Mesenchymal stem cell (in vitro differentiated cells and primary cell): ENCODE results near the gene C9orf50.

Source experiments
- DNase-seq: peaks from one replicate; pipeline ENCODE4 v3.0.0-alpha.2; 2013
- H2AFZ ChIP-seq: one replicate; pipeline ENCODE4 v1.6.1; 2013; ENCODE audit warnings: low read depth, mild to moderate bottlenecking, control low read depth, inconsistent platforms, low read length, moderate library complexity
- H2AK5ac ChIP-seq: 2 replicates; pipeline ENCODE4 v1.6.1; 2013; ENCODE audit warnings: low read length, moderate library complexity, mild to moderate bottlenecking, inconsistent platforms; ENCODE audit not compliant: severe bottlenecking
- H2BK120ac ChIP-seq: one replicate; pipeline ENCODE4 v1.6.1; 2013; ENCODE audit warnings: low read depth, mild to moderate bottlenecking, inconsistent platforms, low read length, moderate library complexity
- H2BK12ac ChIP-seq, 2 experiments: one replicate each; pipeline ENCODE4 v1.6.1; 2013; ENCODE audit warnings: inconsistent platforms in 2 of 2, low read length in 2 of 2, mild to moderate bottlenecking in 2 of 2, moderate library complexity in 2 of 2, control low read depth in 1 of 2
- H2BK15ac ChIP-seq: one replicate; pipeline ENCODE4 v1.6.1; 2013; ENCODE audit warnings: mild to moderate bottlenecking, low read depth, inconsistent platforms; ENCODE audit not compliant: poor library complexity, severe bottlenecking
- H2BK5ac ChIP-seq: 2 replicates; pipeline ENCODE4 v1.6.1; 2013; ENCODE audit warnings: low read depth, mild to moderate bottlenecking, low read length, control low read depth, inconsistent platforms; ENCODE audit not compliant: poor library complexity, severe bottlenecking
- H3K14ac ChIP-seq, 2 experiments: one replicate each; pipeline ENCODE4 v1.6.1; 2013; ENCODE audit warnings: inconsistent platforms in 2 of 2, low read length in 2 of 2, control low read depth in 1 of 2, mild to moderate bottlenecking in 1 of 2, moderate library complexity in 1 of 2
- H3K18ac ChIP-seq, 2 experiments: one replicate each; pipeline ENCODE4 v1.6.1; 2013; ENCODE audit warnings: inconsistent platforms in 2 of 2, low read length in 2 of 2, control low read depth in 1 of 2, low read depth in 1 of 2, mild to moderate bottlenecking in 1 of 2
- H3K23ac ChIP-seq, 2 experiments: one replicate each; pipeline ENCODE4 v1.6.1; 2013; ENCODE audit warnings: inconsistent platforms in 2 of 2, low read length in 2 of 2, mild to moderate bottlenecking in 2 of 2, moderate library complexity in 2 of 2, control low read depth in 1 of 2
- H3K27ac ChIP-seq: 2 replicates; pipeline ENCODE4 v1.5.1; 2013; ENCODE audit warnings: mild to moderate bottlenecking, moderate library complexity, low read length, control low read depth, inconsistent platforms; ENCODE audit not compliant: poor library complexity, severe bottlenecking
- H3K27me3 ChIP-seq, 2 experiments: 2 replicates each; pipeline versions ENCODE4 v1.6.1 to v1.7.0; 2013; ENCODE audit warnings: low read length in 2 of 2, mild to moderate bottlenecking in 2 of 2, moderate library complexity in 2 of 2, control low read depth in 1 of 2, inconsistent platforms in 1 of 2; ENCODE audit not compliant: control insufficient read depth in 1 of 2, insufficient read depth in 1 of 2
- H3K36me3 ChIP-seq, 2 experiments: 2 replicates each; pipeline versions ENCODE4 v1.6.1 to v1.7.0; 2013; ENCODE audit warnings: low read length in 2 of 2, control low read depth in 1 of 2, inconsistent platforms in 1 of 2, low read depth in 1 of 2, mild to moderate bottlenecking in 1 of 2; ENCODE audit not compliant: insufficient read depth in 2 of 2, control insufficient read depth in 1 of 2
- H3K4ac ChIP-seq, 2 experiments: one replicate each; pipeline ENCODE4 v1.6.1; 2013; ENCODE audit warnings: inconsistent platforms in 2 of 2, low read length in 2 of 2, mild to moderate bottlenecking in 2 of 2, moderate library complexity in 2 of 2, control low read depth in 1 of 2, low read depth in 1 of 2
- H3K4me1 ChIP-seq: 2 replicates; pipeline ENCODE4 v1.6.1; 2013; ENCODE audit warnings: low read depth, low read length, control low read depth; ENCODE audit not compliant: control insufficient read depth, insufficient read depth
- H3K4me2 ChIP-seq: 2 replicates; pipeline ENCODE4 v1.6.1; 2013; ENCODE audit warnings: low read length, mild to moderate bottlenecking, inconsistent platforms; ENCODE audit not compliant: poor library complexity, severe bottlenecking
- H3K4me3 ChIP-seq, 2 experiments: 2 replicates each; pipeline versions ENCODE4 v1.5.1 to v1.7.0; 2013; ENCODE audit warnings: low read length in 2 of 2, mild to moderate bottlenecking in 2 of 2, control low read depth in 1 of 2, low read depth in 1 of 2; ENCODE audit not compliant: insufficient read depth in 1 of 2
- H3K79me1 ChIP-seq: replicated peaks from 2 replicates; pipeline ENCODE4 v1.6.1; 2013; ENCODE audit warnings: mild to moderate bottlenecking, control low read depth, low read length, inconsistent platforms; ENCODE audit not compliant: poor library complexity, severe bottlenecking
- H3K9ac ChIP-seq: 2 replicates; pipeline ENCODE4 v1.7.0; 2013; ENCODE audit warnings: mild to moderate bottlenecking, low read length, moderate library complexity
- H3K9me3 ChIP-seq: 2 replicates; pipeline ENCODE4 v1.7.0; 2013; ENCODE audit warnings: mild to moderate bottlenecking, low read length; ENCODE audit not compliant: control insufficient read depth
- H4K8ac ChIP-seq: one replicate; pipeline ENCODE4 v1.6.1; 2013; ENCODE audit warnings: inconsistent platforms, mild to moderate bottlenecking, low read length, moderate library complexity
- H4K91ac ChIP-seq: one replicate; pipeline ENCODE4 v1.6.1; 2013; ENCODE audit warnings: mild to moderate bottlenecking, low read length, inconsistent platforms
- WGBS: methylation state at CpG from one replicate; pipeline ENCODE4 v1.1.7; 2013; ENCODE audit warnings: mixed read lengths; 5-methylcytosine and 5-hydroxymethylcytosine counted together

Gene C9orf50

DNA sequence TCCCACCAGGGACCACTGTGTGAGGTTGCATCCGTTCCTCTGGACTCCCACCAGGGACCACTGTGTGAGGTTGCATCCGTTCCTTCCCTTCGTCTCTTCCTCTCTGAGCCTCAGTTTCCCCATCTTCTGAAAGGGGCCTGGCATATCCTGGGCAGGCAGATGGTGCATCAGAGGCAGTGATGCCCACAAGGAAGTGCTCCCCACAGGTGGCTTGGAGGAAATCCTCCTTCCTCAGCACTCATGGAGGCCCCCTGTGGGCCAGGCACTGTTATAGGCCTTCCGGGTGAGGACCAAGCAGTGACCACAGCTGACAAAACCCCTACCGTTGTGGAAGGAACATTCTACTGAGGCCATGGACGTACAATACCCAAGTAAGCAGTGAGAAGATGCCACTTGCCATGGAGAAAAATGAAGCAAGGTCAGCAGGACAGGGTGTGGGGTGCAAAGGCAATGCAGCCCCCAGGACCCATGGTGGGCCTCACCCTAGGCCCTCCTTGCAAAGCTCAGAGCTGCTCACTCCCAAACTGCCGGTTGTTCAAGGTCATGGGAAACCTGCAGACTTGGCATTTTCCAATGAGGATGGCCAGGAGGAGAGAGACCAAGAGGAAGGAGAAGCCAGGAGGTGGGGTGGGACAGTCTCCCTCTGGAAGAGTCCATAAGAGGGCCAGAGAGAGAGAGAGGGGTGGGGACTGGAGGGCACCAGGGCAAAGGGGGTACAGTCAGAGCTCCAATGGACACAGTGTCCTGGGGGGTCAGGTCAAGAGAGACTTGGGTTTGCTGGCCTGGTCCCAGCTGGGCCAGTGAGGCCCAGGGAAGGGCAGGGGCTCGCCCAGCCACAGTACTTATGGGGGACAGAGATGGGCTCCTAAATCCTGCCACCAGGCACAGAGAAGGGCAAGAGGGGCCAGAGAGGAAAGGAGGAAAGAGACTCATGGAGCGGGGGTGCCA is 51.1 kb downstream of the C9orf50 start:
- Histone ChIP-seq H3K4me1 (peaks cover 41% of the 10 kb centered on the region), H3K9ac (peak overlapping the region; percentile 37), H4K91ac (peak overlapping the region; percentile 90), H3K27me3 (no peaks in the 10 kb centered on the region), H3K4ac (peak overlapping the region; percentile 84 to 89), H2AK5ac (peak overlapping the region; percentile 42), H3K9me3 (no peaks in the 10 kb centered on the region), H3K4me3 (peak overlapping the region in 1 of 2 experiments; percentile 53), H2BK12ac (peak overlapping the region; percentile 2 to 98), H3K27ac (peak overlapping the region; percentile 55), H3K14ac (peak overlapping the region in 1 of 2 experiments; percentile 64), H3K79me1 (no peaks in the 10 kb centered on the region), H3K23ac (no peak overlapping the region), H2BK5ac (no peak overlapping the region), H2BK15ac (peak overlapping the region; percentile 92), H3K4me2 (no peak overlapping the region), H4K8ac (peak overlapping the region; percentile 57), H2BK120ac (peak overlapping the region; percentile 99), H3K18ac (peak overlapping the region; percentile 87 to 92), H2AFZ (no peak overlapping the region), H3K36me3 (no peaks in the 10 kb centered on the region)
- peak; percentile 47 for DNase-seq
- 66% methylated on average over 9 of the region's 9 CpGs for WGBS

DNA sequence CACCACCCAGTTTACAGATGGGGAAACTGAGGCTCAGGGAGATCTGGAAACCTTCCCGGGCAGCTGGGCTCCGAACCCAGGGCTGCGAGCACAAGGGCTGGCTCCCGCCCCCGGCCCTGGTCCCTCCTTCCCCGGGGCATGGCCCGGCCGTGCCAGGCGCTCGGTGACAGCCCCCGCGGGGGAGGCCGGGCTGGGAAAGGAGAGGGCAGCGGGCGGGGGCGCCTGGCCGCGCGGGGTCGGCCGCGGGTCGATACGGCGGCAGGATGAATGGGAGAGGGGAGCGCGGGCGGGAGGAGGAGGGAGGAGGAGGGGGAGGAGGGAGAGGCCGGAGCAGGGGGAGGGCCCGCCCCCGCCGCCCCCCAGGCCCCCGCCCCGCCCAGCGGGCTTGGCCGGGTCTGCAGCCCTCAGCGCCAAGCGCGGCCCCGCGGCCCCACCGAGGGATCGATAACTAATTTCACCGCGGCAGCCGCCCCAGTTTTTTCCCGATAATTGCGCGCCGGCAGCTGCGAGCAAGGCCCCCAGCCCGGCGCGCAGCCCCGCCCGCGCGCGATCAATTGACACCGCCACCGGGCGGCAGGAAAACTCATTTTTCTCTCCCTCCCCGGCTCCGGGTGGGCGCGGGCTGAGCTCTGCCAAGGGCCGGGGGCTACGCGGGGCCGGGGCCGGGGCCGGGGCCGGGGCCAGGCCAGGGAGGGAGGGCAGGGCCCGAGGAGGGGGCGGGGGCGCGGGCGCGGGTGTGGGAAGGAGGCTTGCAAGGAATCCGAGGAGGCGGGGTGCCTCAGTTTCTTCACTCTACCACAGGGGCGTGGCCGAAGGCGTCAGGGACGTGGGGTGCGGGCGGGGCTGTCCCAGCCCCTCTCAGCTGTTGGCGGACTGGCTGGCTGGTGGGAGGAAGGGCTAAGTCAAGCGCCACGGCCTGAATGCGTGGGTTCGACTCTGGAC is 52.1 kb downstream of the C9orf50 start:
- H4K8ac ChIP-seq = peak overlapping the region; percentile 66
- peak overlapping the region; percentile 72 for H3K9ac ChIP-seq
- no peak for DNase-seq
- peaks cover 41% of the 10 kb centered on the region for H3K4me1 ChIP-seq
- H2BK5ac ChIP-seq = peak overlapping the region; percentile 48
- peak overlapping the region; percentile 72 to 92 for H3K18ac ChIP-seq
- H3K9me3 ChIP-seq = no peaks in the 10 kb centered on the region
- H2AK5ac ChIP-seq = no peak overlapping the region
- peak overlapping the region; percentile 94 for H4K91ac ChIP-seq
- H3K4ac ChIP-seq = peak overlapping the region; percentile 37 to 58
- H3K4me2 ChIP-seq = peak overlapping the region; percentile 85
- H3K27me3 ChIP-seq = no peaks in the 10 kb centered on the region
- no peak overlapping the region for H2AFZ ChIP-seq
- H2BK12ac ChIP-seq = peak overlapping the region; percentile 2 to 98
- no peaks in the 10 kb centered on the region for H3K79me1 ChIP-seq
- H3K14ac ChIP-seq = no peak overlapping the region
- H2BK15ac ChIP-seq = peak overlapping the region; percentile 92
- H3K27ac ChIP-seq = peak overlapping the region; percentile 64
- H3K36me3 ChIP-seq = no peaks in the 10 kb centered on the region
- H2BK120ac ChIP-seq = peak overlapping the region; percentile 99
- 3% methylated on average over 23 of the region's 92 CpGs for WGBS
- H3K23ac ChIP-seq = peak overlapping the region in 1 of 2 experiments; percentile 6
- H3K4me3 ChIP-seq = peak overlapping the region; percentile 54 to 81

DNA sequence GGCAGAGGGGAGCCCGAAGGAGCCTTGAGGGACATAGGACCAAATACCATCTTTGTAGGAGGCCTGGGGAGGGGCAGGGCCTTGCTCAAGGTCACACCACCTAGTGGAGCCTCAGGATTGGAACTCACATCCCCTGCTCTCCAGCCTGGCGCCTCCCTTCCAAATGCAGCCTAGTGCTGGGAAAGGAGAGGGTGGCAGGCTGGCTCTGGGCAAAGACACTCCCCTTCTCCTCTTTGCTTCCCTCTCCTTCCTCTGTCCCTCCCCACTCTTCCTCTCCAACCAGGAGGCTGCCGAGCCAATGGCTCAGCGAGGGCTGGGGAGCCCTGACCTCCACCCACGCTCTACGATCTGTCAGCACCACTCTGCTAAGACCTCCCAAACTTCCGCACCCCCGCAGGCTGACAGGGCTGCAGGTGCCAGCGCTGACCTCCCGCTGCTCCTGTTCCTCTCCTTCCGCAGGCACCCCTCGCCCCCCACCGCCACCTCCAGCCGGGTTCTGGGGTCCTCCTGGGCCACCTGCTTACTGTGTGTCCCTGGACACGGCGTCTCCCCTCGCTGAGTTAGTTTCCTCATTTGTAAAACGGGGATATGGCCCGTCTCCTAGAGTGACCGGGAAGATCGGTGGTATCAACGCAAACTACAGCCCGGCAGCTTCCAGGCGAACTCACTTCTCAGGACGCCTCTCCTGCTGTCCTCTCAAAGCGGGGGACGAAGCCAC is 52.9 kb downstream of the C9orf50 start:
- Histone ChIP-seq H2BK5ac (peak overlapping the region; percentile 48), H3K27ac (peak overlapping the region; percentile 64), H3K23ac (peak overlapping the region in 1 of 2 experiments; percentile 6), H3K4ac (peak overlapping the region in 1 of 2 experiments; percentile 45), H3K9ac (peak overlapping the region; percentile 72), H3K9me3 (no peaks in the 10 kb centered on the region), H3K36me3 (no peaks in the 10 kb centered on the region), H2BK12ac (peak overlapping the region in 1 of 2 experiments; percentile 89), H3K27me3 (no peaks in the 10 kb centered on the region), H4K91ac (peak overlapping the region; percentile 94), H3K4me2 (peak overlapping the region; percentile 85), H2AK5ac (no peak overlapping the region), H2BK120ac (peak overlapping the region; percentile 99), H3K79me1 (no peaks in the 10 kb centered on the region), H3K14ac (peak overlapping the region in 1 of 2 experiments; percentile 86), H2BK15ac (no peak overlapping the region), H3K4me3 (peak overlapping the region; percentile 54 to 81), H4K8ac (peak overlapping the region; percentile 66), H3K4me1 (peaks cover 41% of the 10 kb centered on the region), H2AFZ (peak overlapping the region; percentile 23), H3K18ac (peak overlapping the region; percentile 72 to 91)
- peak; percentile 68 for DNase-seq
- 4% methylated on average over 27 of the region's 27 CpGs for WGBS
